Glutamatergic neuron (in vitro differentiated cells): Measurements from ENCODE around the gene SEC14L3. TPM values are rescaled to one million over a fixed set of nuclear protein-coding genes. Genes with fewer than 3 reads are reported as not detected.

ENCODE experiments used
- DNase-seq: peaks from one replicate; pipeline ENCODE4 v3.0.0; 2022
- H3K27ac Mint-ChIP-seq: one replicate; pipeline ENCODE4 v1.8.0; 2020; ENCODE audit warnings: mild to moderate bottlenecking, mixed read lengths, inconsistent platforms; ENCODE audit not compliant: unreplicated experiment
- H3K27me3 Mint-ChIP-seq: one replicate; pipeline ENCODE4 v1.8.0; 2020; ENCODE audit warnings: mild to moderate bottlenecking, moderate library complexity, mixed read lengths, inconsistent platforms; ENCODE audit not compliant: unreplicated experiment
- H3K36me3 Mint-ChIP-seq: one replicate; pipeline ENCODE4 v1.8.0; 2020; ENCODE audit warnings: mild to moderate bottlenecking, mixed read lengths, inconsistent platforms; ENCODE audit not compliant: unreplicated experiment
- H3K4me1 Mint-ChIP-seq: one replicate; pipeline ENCODE4 v1.8.0; 2020; ENCODE audit warnings: mild to moderate bottlenecking, low read depth, mixed read lengths, inconsistent platforms; ENCODE audit not compliant: unreplicated experiment
- H3K4me3 Mint-ChIP-seq: one replicate; pipeline ENCODE4 v1.8.0; 2020; ENCODE audit warnings: mild to moderate bottlenecking, mixed read lengths, inconsistent platforms; ENCODE audit not compliant: unreplicated experiment
- H3K9me3 Mint-ChIP-seq: one replicate; pipeline ENCODE4 v1.8.0; 2020; ENCODE audit warnings: mild to moderate bottlenecking, moderate library complexity, mixed read lengths, inconsistent platforms; ENCODE audit not compliant: unreplicated experiment
- total RNA-seq: library from RNA; stranded (reverse); fragmentation: NEBNext Ultra II Directional; extraction: Animal tissue kit (Norgen Biotek cat#: 25700); gene quantifications from one replicate; pipeline ENCODE4 v1.2.1, GENCODE V29; 2021; ENCODE audit not compliant: unreplicated experiment
- TF ChIP-seq, protein P1 (sequence below): fragments of 200-600 bp; sonication (generic); IDR thresholded peaks from one replicate; pipeline ENCODE4 v1.5.0; 2021; ENCODE audit not compliant: partially characterized antibody, unreplicated experiment

Gene SEC14L3
- total RNA-seq, 1 donor from 2014 or later, result not detected

DNA sequence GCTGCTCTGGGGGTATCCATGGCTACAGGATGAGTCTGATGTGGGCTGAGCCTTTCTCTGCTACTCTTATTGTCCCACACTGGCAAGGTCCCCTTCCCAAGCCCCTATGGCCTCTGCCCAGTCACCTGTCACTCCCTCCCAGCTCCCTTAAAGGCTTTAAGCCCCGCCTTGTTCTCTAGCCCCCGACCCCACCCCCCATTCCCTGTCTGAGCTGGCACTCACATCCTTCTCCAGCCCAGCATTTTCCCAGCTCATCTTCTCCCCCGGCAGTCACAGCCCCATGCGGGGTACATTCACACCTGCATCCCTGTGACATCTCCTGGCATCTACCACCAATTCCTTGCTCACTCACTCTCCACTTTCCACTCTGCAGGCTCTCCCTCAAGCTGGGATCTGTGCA is 41.9 kb downstream of the SEC14L3 start:
- Mint-ChIP-seq H3K27ac (no peak overlapping the region), H3K36me3 (no peaks in the 10 kb centered on the region), H3K4me1 (peaks cover 2% of the 10 kb centered on the region), H3K4me3 (no peak overlapping the region), H3K27me3 (peaks cover 2% of the 10 kb centered on the region), H3K9me3 (peaks cover 4% of the 10 kb centered on the region)
- no peak for DNase-seq
- TF ChIP-seq, protein P1, sequence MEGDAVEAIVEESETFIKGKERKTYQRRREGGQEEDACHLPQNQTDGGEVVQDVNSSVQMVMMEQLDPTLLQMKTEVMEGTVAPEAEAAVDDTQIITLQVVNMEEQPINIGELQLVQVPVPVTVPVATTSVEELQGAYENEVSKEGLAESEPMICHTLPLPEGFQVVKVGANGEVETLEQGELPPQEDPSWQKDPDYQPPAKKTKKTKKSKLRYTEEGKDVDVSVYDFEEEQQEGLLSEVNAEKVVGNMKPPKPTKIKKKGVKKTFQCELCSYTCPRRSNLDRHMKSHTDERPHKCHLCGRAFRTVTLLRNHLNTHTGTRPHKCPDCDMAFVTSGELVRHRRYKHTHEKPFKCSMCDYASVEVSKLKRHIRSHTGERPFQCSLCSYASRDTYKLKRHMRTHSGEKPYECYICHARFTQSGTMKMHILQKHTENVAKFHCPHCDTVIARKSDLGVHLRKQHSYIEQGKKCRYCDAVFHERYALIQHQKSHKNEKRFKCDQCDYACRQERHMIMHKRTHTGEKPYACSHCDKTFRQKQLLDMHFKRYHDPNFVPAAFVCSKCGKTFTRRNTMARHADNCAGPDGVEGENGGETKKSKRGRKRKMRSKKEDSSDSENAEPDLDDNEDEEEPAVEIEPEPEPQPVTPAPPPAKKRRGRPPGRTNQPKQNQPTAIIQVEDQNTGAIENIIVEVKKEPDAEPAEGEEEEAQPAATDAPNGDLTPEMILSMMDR, result no peak

DNA sequence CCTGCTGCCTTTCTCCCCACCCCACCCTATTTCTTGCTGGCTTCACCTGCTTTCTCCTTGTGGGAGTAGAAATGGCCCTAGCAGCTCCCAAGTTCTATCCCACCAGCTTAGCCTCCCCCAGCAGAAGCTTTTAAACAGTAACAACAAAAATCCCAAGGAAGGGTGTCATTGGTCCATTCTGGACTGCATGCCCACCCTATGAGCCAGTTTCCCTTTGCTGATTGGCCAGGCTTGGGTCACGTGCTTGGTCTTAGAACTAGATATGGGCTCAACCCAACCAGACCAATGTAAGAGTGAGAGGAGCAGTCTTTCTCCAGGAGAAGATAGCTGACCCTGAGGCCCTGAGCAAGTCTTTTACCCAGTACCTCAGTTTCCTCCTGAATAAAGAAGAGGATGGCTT is 43.9 kb downstream of the SEC14L3 start:
- Mint-ChIP-seq H3K27ac (no peak overlapping the region), H3K27me3 (peaks cover 2% of the 10 kb centered on the region), H3K4me1 (peaks cover 2% of the 10 kb centered on the region), H3K4me3 (no peak overlapping the region), H3K36me3 (no peaks in the 10 kb centered on the region), H3K9me3 (peaks cover 6% of the 10 kb centered on the region)
- TF ChIP-seq, protein P1, result no peak
- no peak for DNase-seq

DNA sequence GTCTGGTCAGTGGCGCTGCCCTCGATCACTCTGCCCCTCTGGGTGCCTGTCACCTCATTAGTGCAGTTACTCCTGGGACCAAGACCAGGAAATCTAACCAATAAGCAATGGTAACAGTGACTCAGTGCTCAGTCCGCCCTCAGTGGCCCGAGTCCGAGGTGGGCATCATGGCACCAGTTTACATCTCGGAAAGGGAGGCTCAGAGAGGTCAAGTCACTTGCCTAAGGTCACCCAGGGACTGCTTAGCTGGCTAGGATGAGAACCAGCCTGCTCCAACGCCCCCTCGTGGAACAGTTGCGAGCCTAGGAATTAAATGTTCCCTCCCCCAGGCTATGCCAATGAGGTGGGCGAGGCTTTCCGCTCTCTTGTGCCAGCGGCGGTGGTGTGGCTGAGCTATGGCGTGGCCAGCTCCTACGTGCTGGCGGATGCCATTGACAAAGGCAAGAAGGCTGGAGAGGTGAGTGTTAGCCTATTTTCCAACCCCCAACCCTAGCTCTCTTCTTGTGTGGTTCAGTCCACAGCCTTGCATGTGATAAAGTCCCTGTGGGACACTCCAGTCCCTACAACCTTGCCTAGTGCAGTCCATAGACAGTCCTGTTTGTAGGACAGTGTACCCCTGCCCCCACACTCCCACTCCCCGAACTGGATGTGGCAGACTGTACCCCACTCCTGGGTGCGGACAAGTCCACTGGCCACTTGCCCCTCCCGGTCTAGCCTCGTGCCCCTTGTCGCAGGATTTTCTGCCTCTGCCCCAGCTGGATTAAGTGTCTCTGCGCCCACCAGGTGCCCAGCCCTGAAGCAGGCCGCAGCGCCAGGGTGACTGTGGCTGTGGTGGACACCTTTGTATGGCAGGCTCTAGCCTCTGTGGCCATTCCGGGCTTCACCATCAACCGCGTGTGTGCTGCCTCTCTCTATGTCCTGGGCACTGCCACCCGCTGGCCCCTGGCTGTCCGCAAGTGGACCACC is 45.1 kb downstream of the SEC14L3 start:
- DNase-seq, result peak; percentile 81
- Mint-ChIP-seq H3K36me3 (no peaks in the 10 kb centered on the region), H3K27me3 (peaks cover 2% of the 10 kb centered on the region), H3K4me1 (peaks cover 7% of the 10 kb centered on the region), H3K4me3 (peak overlapping the region; percentile 92), H3K27ac (no peak overlapping the region), H3K9me3 (peaks cover 6% of the 10 kb centered on the region)
- TF ChIP-seq, protein P1, result peak; percentile 49

DNA sequence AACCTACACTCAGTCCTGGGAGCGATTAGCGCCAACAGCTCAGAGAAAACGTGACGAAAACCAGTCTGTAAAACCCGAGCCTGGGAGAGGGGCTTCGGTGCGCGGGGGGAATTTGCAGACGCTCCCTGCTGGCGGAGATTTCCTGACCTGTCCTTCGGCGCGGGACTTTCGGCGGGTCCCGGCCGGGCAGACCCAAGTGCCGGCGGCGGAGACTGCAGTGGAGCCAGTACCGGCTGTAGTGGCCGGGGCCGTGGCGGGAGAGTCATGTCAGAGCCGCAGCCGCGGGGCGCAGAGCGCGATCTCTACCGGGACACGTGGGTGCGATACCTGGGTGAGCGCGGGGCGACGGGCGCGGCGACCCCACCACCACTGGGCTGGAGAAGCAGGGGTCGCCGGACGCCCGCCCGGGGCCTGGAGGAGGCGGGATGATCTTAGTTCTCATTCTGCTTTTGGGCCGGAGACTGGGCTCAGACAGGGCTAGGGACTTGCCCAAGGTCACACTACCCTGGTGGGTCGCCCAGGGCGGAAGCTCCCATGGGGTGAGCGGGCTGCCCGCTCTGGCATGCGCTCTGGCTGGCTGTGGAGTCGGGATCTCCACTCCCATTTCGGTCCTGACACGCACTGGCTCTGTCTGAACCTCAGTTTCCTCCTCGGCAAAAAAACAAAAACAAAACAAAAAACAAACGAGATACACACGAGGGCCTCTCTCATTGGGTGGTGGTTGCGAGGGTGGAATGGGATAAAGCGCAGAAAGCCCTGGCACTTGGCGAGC is 46.0 kb downstream of the SEC14L3 start, which contains the start of gene MTFP1:
MTFP1 (plus strand) TSS at position 153 of the 772 bp plus-strand sequence; CDS start at position 265, 112 bp downstream.
- H3K9me3 Mint-ChIP-seq, result peaks cover 6% of the 10 kb centered on the region
- peak within 1 kb of the TSS; percentile 92 for H3K4me3 Mint-ChIP-seq
- H3K4me1 Mint-ChIP-seq, result peaks cover 7% of the 10 kb centered on the region
- TF ChIP-seq, protein P1, result no peak
- peaks cover 2% of the 10 kb centered on the region for H3K27me3 Mint-ChIP-seq
- H3K36me3 Mint-ChIP-seq, result no peaks in the 10 kb centered on the region
- H3K27ac Mint-ChIP-seq, result peak within 1 kb of the TSS; percentile 62
- peak; percentile 79 for DNase-seq

- H3K4me1 Mint-ChIP-seq, result peaks cover 7% of the 10 kb centered on the region
- TF ChIP-seq, protein P1, result no peak
- no peaks in the 10 kb centered on the region for H3K36me3 Mint-ChIP-seq
- peak overlapping the region; percentile 62 for H3K27ac Mint-ChIP-seq
- peaks cover 6% of the 10 kb centered on the region for H3K9me3 Mint-ChIP-seq
- no peak for DNase-seq
- peaks cover 2% of the 10 kb centered on the region for H3K27me3 Mint-ChIP-seq
- H3K4me3 Mint-ChIP-seq, result peak overlapping the region; percentile 92
Observed at GRCh38 chr22:30425327-30425615, 46.5 kb downstream of the SEC14L3 start.
